DND-41 (cell line): ENCODE measurements around the gene OSCAR.
A peak's percentile ranks its signal among the peaks of the same experiment; 100 is the strongest.

ENCODE experiments used
- ATAC-seq: fragments of 200-7000 bp; cut with Tn5 transposase; 3 replicates; pipeline ENCODE4 v1.9.1; 2021; ENCODE audit warnings: low read depth; ENCODE audit not compliant: insufficient read depth
- DNase-seq: peaks from one replicate; pipeline ENCODE4 v3.0.0-alpha.2; 2020
- H2AFZ ChIP-seq: 2 replicates; pipeline ENCODE4 v1.6.0; 2012; ENCODE audit warnings: low read depth, low read length
- H3K27ac ChIP-seq: 2 replicates; pipeline ENCODE4 v1.5.1; 2012; ENCODE audit warnings: low read length, inconsistent platforms
- H3K27me3 ChIP-seq: fragments of 200-600 bp; sonication (generic); 2 replicates; pipeline ENCODE4 v1.6.0; 2012; ENCODE audit warnings: low read length, mild to moderate bottlenecking, inconsistent platforms; ENCODE audit not compliant: insufficient read depth, poor library complexity
- H3K36me3 ChIP-seq: 2 replicates; pipeline ENCODE4 v1.5.1; 2012; ENCODE audit warnings: low read length, inconsistent platforms; ENCODE audit not compliant: insufficient read depth
- H3K4me1 ChIP-seq: 2 replicates; pipeline ENCODE4 v1.5.1; 2012; ENCODE audit warnings: mild to moderate bottlenecking, low read length; ENCODE audit not compliant: insufficient read depth
- H3K4me2 ChIP-seq: 2 replicates; pipeline ENCODE4 v1.6.0; 2012; ENCODE audit warnings: mild to moderate bottlenecking, moderate library complexity, low read length, inconsistent platforms; ENCODE audit not compliant: insufficient read depth
- H3K4me3 ChIP-seq, 2 experiments: fragments of 200-600 bp in 1 of 2; shearing (Covaris generic) in 1 of 2; 2 replicates each; pipeline ENCODE4 v1.5.1; 2012 to 2016; ENCODE audit warnings: inconsistent platforms in 2 of 2, low read length in 2 of 2, mild to moderate bottlenecking in 2 of 2, low read depth in 1 of 2, moderate library complexity in 1 of 2
- H3K79me2 ChIP-seq: 2 replicates; pipeline ENCODE4 v1.6.0; 2012; ENCODE audit warnings: low read length, inconsistent platforms; ENCODE audit not compliant: insufficient read depth
- H3K9ac ChIP-seq: 2 replicates; pipeline ENCODE4 v1.6.0; 2012; ENCODE audit warnings: low read depth, mild to moderate bottlenecking, inconsistent platforms, low read length, moderate library complexity
- H3K9me3 ChIP-seq: 2 replicates; pipeline ENCODE4 v1.5.1; 2012; ENCODE audit warnings: low read length, moderate library complexity, mild to moderate bottlenecking, inconsistent platforms; ENCODE audit not compliant: insufficient read depth, severe bottlenecking
- H4K20me1 ChIP-seq: 2 replicates; pipeline ENCODE4 v1.6.0; 2012; ENCODE audit warnings: low read length; ENCODE audit not compliant: insufficient read depth
- CTCF ChIP-seq: IDR thresholded peaks from 2 replicates; pipeline ENCODE4 v1.5.1; 2012; ENCODE audit warnings: borderline replicate concordance, low read length, moderate library complexity, mild to moderate bottlenecking; ENCODE audit not compliant: poor library complexity, severe bottlenecking; ENCODE audit errors: extremely low read depth
- EZH2 ChIP-seq: IDR thresholded peaks from 3 replicates; pipeline ENCODE4 v1.6.1; 2012; ENCODE audit warnings: borderline replicate concordance, low read depth, mild to moderate bottlenecking, moderate library complexity, low read length, inconsistent platforms; ENCODE audit not compliant: severe bottlenecking

OSCAR gene

GRCh38 chr19:54127688-54128440, 27.3 kb upstream of the OSCAR start:
- TF ChIP-seq EZH2 (no peak), CTCF (no peak)
- no peak overlapping the region for H2AFZ ChIP-seq
- no peak overlapping the region for H3K4me3 ChIP-seq
- no peaks in the 10 kb centered on the region for H3K4me1 ChIP-seq
- no peaks in the 10 kb centered on the region for H3K27me3 ChIP-seq
- no peak overlapping the region for H3K9ac ChIP-seq
- no peak overlapping the region for H3K27ac ChIP-seq
- peaks cover 10% of the 10 kb centered on the region for H4K20me1 ChIP-seq
- no peak for ATAC-seq
- H3K4me2 ChIP-seq = no peak overlapping the region
- no peak for DNase-seq
- no peaks in the 10 kb centered on the region for H3K79me2 ChIP-seq
- no peaks in the 10 kb centered on the region for H3K9me3 ChIP-seq
- H3K36me3 ChIP-seq = peaks cover 82% of the 10 kb centered on the region

- no peaks in the 10 kb centered on the region for H3K4me1 ChIP-seq
- no peak overlapping the region for H3K27ac ChIP-seq
- H3K9me3 ChIP-seq = no peaks in the 10 kb centered on the region
- no peak overlapping the region for H3K4me2 ChIP-seq
- H3K9ac ChIP-seq = no peak overlapping the region
- no peaks in the 10 kb centered on the region for H3K27me3 ChIP-seq
- no peak overlapping the region for H3K4me3 ChIP-seq
- peaks cover 88% of the 10 kb centered on the region for H3K36me3 ChIP-seq
- no peak for TF ChIP-seq EZH2
- TF ChIP-seq CTCF = no peak
- H3K79me2 ChIP-seq = no peaks in the 10 kb centered on the region
- DNase-seq (no peak), ATAC-seq (0 out of 3 replicates have a peak, but pooled peaks have one; percentile 14)
- no peak overlapping the region for H2AFZ ChIP-seq
- peaks cover 12% of the 10 kb centered on the region for H4K20me1 ChIP-seq
Observed at GRCh38 chr19:54125713-54126112, 25.1 kb upstream of the OSCAR start.

- TF ChIP-seq CTCF = no peak
- no peak for TF ChIP-seq EZH2
- Histone ChIP-seq H3K4me1 (no peaks in the 10 kb centered on the region), H2AFZ (no peak overlapping the region)
Observed at GRCh38 chr19:54124393-54124792, 23.8 kb upstream of the OSCAR start.

More at GRCh38 chr19:54124393-54124792, 23.8 kb upstream of the OSCAR start:
- Histone ChIP-seq H3K36me3 (peaks cover 94% of the 10 kb centered on the region), H3K79me2 (no peaks in the 10 kb centered on the region), H3K4me3 (no peak overlapping the region), H3K4me2 (no peak overlapping the region), H3K27me3 (no peaks in the 10 kb centered on the region), H3K9me3 (no peaks in the 10 kb centered on the region), H4K20me1 (peaks cover 12% of the 10 kb centered on the region), H3K9ac (no peak overlapping the region), H3K27ac (no peak overlapping the region)
- ATAC-seq (no peak), DNase-seq (no peak)
